Astrocyte of the spinal cord (primary cell): ENCODE data around the gene PHLPP1.

ENCODE experiments used
- DNase-seq: peaks from one replicate; pipeline ENCODE4 v3.0.0; 2011; ENCODE audit warnings: low read depth, low spot score
- H3K4me3 ChIP-seq: 2 replicates; pipeline ENCODE4 v1.5.1; 2011; ENCODE audit warnings: low read depth, mild to moderate bottlenecking, low read length, moderate library complexity
- in situ Hi-C: cut with HindIII; loops from 2 replicates; pipeline ENCODE4 v1.10.0; 2017; ENCODE audit warnings: low sequenced_read_pairs
- TF ChIP-seq, protein P1 (sequence below): IDR thresholded peaks from 2 replicates; pipeline ENCODE4 v1.5.1; 2012; ENCODE audit warnings: low read depth, mild to moderate bottlenecking, low read length, inconsistent platforms

The PHLPP1 gene

GRCh38 chr18:62989195-62989594, 273.9 kb downstream of the PHLPP1 start:
- DNase-seq, result no peak
- in situ Hi-C loops, result no loop called here
- no peak overlapping the region for H3K4me3 ChIP-seq
- TF ChIP-seq, protein P1, sequence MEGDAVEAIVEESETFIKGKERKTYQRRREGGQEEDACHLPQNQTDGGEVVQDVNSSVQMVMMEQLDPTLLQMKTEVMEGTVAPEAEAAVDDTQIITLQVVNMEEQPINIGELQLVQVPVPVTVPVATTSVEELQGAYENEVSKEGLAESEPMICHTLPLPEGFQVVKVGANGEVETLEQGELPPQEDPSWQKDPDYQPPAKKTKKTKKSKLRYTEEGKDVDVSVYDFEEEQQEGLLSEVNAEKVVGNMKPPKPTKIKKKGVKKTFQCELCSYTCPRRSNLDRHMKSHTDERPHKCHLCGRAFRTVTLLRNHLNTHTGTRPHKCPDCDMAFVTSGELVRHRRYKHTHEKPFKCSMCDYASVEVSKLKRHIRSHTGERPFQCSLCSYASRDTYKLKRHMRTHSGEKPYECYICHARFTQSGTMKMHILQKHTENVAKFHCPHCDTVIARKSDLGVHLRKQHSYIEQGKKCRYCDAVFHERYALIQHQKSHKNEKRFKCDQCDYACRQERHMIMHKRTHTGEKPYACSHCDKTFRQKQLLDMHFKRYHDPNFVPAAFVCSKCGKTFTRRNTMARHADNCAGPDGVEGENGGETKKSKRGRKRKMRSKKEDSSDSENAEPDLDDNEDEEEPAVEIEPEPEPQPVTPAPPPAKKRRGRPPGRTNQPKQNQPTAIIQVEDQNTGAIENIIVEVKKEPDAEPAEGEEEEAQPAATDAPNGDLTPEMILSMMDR, result no peak

DNA sequence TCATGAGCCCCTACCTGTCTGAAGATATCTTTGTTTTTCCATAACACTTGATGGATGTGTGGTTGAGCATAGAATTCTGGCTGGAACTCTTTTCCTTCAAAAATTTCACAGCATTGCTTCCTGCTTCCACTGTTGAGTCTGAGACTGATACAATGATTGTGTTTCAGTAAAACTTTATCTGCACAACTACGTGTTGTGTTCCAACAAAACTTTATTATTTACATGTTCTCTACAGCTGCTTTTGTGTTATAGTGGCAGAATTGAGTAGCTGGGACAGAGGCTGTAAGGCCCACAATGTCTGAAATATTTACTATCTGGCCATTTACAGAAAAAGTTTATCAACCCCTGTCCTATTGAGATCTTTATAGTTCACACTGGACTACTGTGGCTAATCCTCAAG, 275.3 kb downstream of the PHLPP1 start:
- in situ Hi-C loops, result no loop called here
- TF ChIP-seq, protein P1, result no peak
- DNase-seq, result no peak
- H3K4me3 ChIP-seq, result no peak overlapping the region

DNA sequence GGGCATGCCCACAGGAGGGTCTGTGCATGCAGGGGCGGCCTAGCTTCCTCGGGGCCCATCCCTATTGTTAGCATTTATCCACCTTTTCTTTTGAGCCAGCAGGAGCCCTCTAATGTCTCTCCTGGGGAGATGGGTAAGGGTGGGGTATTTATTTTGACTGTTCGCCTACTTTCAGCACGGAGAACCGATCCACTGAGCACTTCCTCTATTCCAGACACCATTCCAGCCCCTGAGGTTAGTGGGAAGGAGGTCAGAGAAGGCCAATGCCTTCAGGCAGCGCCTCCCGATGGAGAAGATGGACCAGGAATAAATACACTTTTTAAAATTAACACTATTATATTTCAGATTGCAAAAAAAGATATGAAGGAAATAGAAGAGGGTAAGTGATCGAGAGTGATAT, 276.0 kb downstream of the PHLPP1 start:
- in situ Hi-C loops, result no loop called here

DNA sequence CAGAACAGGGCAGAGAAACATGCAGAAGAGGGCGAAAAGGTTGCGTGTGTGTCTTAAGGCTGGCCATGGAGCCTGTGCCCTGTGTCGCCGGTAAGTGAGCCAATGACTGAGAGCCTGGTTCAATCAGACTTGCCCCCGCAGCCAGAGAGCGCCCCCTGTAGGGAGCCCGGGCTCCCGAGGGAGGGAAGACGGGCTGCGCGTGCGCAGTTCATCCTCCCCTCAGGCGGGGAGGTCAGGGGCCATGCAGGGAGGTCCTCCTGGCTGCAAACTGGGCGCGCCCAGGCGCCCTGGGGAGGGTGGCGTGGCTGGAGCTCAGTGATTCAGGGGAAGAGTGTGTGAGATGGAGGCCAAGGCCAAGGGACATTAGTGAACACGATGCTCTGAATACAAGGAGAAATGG, 276.6 kb downstream of the PHLPP1 start:
- TF ChIP-seq, protein P1, result no peak
- no peak for DNase-seq
- H3K4me3 ChIP-seq, result no peak overlapping the region
- in situ Hi-C loops, result no loop called here

More for the DNA sequence above, 276.0 kb downstream of the PHLPP1 start:
- no peak for DNase-seq
- TF ChIP-seq, protein P1, result no peak
- H3K4me3 ChIP-seq, result no peak overlapping the region

GRCh38 chr18:62992877-62993365, 277.6 kb downstream of the PHLPP1 start:
- no peak for DNase-seq
- in situ Hi-C loops, result no loop called here
- H3K4me3 ChIP-seq, result no peak overlapping the region
- TF ChIP-seq, protein P1, result no peak

- TF ChIP-seq, protein P1, result no peak
- in situ Hi-C loops, result no loop called here
- no peak overlapping the region for H3K4me3 ChIP-seq
- DNase-seq, result no peak
Observed at GRCh38 chr18:62996566-62996965, 281.2 kb downstream of the PHLPP1 start.

DNA sequence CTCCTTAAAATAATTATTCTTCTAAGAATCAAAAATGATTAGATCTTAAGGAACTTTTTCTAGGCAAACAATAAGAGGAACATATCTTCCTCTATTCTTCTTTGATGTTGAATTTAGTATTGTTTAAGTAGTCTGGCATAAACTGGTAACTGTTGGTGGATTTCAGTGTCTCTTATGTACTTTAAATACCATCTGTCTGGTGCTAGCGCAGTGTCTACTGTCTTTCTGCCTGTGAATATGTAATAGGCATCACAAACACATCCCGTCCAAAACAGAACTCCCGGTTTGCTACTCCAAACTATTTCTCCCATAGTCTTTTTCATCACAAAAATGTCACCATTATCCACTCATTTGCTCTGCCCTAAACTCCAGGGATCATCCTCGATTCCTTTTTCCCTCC, 281.7 kb downstream of the PHLPP1 start:
- in situ Hi-C loops, result no loop called here
- TF ChIP-seq, protein P1, result no peak
- DNase-seq, result no peak
- H3K4me3 ChIP-seq, result no peak overlapping the region
